ENCODE results near the gene JMJD8.
A peak's percentile ranks its signal among the peaks of the same experiment; 100 is the strongest.
"Not testable (repeated sequence)": the region's sequence is repeated elsewhere in the genome, so short reads cannot be mapped to it uniquely, and the experiment has no call there.

Gene JMJD8

DNA sequence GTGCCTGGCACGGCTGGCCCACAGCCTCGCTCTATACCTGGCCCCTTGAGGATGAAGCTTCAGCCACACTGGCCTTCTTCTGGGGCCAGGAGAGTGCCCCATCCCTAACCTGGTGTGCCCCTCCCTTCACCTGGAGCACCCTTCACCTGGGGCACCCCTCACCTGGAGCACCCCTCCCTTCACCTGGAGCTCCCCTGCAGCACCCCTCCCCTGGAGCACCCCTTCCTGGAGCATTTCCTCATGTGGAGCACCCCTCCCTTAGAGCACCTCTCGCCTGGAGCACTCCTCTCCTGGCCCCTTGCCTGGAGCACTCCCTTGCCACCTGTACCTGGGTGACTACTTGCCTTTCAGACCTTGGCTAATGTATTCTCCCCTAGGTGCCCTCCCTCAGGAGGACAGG, 23.9 kb upstream of the JMJD8 start:
- no peak for DNase-seq

DNA sequence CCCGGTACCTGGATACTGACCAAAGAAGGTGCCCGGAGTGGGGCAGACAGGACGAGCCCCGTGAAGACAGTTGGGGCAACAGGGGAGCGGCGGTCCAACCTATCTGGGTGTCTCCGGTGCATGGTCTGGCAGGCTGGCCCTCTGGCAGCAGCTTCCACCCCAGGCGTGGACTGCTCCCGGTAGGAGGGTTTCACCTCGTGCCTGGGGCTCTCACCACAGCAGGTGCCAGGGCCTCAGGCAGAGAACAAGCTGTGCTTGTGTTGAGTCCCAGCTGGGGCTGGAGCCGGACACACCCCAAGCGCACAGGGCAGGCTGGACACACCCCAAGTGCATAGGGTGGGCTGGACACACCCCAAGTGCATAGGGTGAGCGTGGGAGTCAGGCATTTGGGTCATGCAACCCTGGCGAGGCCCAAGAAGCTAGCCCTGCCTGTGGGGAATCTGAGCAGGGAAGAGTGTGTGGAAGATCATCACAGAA, 23.0 kb upstream of the JMJD8 start:
- no peak for DNase-seq

DNA sequence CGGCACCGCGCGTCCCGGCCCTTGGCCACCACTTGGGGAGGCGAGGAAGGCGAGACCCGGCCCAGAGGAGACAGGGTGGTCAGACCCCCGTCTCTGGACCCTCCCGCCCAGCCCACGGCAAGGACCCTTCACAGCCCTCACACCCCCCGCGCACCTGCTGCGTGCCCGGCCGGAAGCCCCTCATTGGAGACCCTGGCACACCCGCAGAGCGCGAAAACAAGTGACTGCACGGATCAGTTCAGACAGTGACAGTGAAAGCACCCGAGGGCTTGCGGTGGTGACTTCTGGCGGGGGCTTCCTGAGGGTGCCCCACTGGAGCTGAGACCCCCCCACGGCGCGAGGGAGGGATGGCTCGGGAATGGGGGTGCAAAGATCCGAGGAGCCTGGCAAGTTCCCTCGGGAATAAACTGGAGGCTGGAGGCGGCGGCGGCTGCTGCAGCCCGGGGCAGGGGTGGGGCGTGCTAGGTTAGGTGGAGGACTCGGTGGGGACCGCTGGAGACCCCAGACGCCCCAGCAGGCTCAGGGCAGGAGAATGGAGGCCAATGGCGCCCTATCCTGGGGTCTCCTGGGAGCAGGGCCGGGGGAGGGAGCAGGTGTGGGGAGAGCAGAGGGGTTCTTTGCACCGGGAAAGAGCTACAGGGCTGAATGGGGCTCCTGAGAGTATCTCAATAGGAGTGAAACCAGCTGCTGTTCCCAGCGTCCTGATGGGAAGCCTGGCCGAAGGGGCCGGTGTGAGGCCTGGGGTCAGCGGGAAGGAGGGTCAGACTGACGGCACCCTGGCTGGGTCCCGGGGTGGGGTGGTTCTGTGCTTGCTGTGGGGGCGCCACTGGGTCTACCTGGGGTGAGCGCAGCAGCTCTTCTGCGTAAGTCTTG, 22.3 kb upstream of the JMJD8 start:
- DNase-seq, result no peak

DNA sequence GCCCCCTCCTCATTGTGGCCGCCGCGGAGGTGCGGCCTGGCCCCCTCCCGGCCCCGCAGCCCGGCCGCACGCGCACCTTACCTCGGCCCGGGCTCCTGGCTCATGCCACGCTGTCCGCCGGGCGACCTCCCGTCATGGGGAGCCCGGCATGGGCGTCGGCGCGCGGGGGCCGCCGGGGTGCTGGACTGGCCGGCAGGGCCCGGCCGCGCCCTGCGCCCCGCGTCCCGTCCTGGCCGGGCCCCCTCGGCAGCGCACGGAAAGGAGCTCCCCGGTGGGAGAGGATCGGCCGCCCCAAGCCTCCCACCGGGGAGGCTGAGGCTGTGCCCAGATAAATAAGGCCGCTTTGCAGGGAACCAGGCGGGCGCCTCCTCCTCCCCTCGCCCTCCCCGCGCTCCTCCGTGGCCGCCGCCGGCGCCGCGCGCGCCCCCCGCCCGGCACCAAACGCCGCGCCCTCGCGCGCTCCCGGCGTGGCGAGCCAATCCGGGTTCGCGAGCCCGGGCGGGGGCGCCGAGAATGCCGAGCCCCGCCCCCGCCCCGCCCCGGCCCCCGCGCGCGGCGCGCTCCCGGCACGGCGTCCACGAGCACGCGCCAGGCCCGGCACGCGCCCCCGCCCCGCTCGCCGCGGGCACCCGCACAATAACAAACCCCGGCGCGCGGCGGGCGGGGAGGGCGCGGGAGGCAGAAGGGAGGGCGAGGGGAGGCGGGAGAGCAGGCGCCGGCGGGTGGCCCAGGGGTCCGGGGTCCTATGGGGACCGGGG, 21.5 kb upstream of the JMJD8 start, which contains the start of gene FBXL16:
Gene FBXL16 (minus strand): TSS at position 371 of the 758 bp plus-strand sequence. CDS start 8,396 bp downstream, outside the sequence.
- DNase-seq, result no peak

DNA sequence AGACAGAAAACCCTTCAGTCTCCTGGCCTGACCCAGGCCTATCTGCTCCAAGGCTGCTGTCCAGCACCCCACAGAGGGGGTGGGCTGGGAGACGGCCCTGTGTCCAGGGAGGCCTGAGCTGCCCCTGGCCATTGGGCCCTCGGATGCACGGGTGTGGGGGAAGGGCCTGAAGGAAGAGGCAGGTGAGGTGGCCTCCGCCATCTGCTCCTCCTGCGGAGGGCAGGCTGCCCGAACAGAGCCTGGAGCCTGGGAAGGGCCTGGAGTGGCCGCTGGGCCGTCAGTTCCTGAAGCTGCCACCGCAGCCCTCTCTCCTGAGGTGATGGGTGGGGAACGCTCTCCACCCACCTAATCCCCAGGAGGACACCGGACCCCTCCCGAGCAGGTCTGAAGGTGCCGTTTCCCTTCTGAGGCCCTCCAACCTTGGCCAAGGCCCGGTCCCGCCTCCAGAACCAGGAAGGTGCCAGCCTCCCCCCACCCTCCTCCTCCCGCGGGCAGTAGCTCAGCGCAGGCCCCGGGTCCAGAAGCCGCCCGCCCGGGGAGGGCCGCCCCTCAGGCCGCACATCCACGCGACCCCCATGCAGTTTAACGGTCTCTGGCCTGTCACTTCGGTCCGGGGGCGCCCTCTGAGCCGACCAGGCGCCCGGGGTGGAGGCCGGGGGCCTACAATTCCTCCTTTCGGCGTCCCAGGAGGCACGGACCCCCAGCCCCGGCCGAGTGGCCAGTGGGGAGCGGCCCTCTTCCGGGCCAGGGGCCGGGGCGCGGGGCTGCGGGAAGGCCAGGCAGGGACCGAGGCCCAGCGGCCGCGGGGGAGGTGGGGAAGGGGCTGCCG, 20.6 kb upstream of the JMJD8 start:
- no peak for DNase-seq

DNA sequence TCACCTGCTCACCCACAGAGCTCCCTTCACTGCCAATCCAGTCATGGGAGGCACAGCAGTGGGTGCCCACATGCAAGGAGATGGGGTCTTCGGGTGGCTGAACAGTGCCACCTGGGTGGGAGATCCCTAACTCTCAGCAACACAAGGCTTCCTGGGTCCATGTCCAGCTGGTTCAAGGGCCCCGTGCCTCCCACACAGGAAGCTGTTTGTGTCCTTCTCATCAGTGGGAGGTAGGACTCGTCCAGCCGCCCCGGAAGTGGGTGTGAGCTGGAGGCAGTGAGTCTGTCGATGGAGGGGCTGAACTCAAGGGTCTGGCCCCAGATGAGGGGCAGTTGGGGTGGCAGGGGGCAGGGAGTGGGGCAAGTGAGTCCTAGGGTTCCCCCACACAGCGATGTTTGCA, 19.9 kb upstream of the JMJD8 start:
- no peak for DNase-seq

DNA sequence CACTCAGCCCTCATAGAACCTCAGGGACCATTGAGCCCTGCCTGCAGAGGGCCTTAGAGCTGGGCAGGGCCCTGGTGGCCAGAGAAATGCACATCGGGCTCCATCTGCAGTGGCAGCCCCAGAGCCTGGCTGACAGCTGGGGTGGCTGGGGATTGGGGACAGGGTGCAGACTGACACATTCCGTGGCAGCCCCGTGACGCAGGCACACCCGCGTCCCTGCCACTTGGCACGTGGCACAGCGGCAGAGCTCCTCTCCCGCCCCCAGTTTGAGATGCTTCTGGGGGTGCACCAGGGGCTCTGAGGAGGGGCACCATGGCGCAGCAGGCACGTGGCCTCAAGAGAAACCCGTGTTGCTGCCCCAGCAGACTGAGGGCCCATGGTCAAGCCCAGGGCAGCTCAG, 19.3 kb upstream of the JMJD8 start:
- DNase-seq, result no peak

DNA sequence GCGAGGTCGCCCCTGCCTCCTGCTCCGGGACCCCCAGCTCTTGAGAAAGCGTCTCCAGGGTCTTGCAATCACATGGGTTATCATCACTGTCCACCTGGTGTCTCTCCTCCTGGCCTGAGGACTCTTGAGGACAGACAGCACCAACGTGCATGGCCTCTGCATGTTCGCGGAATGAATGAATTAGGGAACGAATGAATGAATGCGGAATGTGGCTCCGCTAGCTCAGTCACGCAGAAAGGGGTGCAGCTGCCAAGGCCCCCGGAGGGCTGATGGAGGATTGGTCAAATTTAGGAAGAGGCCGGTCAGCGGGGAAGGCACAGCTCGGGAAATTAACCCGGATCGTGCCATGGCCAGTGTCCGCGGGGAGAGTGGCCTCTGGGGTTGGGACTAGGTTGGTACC, 18.2 kb upstream of the JMJD8 start:
- DNase-seq, result no peak

DNA sequence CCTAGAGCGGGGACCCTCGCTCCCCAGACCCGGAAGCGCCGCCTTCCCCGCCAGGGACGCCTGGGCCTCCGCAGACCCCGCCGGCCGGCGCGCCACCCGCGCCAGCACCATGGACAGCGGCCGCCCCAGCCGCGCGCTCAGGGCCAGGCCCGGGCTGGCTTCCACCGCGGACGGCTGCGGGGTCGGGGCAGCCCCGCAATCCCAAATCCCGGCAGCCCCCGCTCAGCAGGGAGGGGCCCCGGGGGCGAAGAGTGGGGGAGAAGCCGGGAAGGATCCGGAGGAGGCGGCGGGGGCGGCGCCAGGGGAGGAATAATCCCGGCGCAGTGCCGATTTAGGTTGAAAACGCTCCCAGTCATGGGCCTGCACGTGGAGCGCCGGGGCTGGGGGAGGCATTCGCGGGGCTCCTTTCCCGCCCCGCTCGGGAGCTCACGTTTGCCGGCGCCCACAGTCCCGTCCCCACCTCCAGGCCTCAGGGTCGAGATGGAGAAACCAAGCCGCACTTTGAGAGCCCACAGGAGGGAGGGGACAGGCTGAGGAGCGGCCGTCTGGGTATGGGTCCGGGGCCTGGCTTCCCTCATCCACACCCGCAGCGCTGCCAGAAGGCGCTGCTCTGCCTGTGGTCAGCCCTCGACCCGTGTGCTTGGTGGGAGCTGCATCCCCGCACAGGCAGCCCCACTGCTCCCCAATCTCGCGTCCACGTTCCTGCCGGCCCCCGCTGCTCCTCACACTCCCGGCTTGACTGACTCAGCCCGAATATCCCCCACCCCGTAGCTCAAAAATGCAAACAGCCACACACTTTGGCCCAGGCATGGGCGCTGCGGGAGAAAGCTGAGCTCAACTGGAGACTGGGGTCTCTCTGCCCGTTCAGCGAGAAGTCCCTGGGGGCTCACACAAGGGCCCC, 16.8 kb upstream of the JMJD8 start:
- DNase-seq, result peak; percentile 82

DNA sequence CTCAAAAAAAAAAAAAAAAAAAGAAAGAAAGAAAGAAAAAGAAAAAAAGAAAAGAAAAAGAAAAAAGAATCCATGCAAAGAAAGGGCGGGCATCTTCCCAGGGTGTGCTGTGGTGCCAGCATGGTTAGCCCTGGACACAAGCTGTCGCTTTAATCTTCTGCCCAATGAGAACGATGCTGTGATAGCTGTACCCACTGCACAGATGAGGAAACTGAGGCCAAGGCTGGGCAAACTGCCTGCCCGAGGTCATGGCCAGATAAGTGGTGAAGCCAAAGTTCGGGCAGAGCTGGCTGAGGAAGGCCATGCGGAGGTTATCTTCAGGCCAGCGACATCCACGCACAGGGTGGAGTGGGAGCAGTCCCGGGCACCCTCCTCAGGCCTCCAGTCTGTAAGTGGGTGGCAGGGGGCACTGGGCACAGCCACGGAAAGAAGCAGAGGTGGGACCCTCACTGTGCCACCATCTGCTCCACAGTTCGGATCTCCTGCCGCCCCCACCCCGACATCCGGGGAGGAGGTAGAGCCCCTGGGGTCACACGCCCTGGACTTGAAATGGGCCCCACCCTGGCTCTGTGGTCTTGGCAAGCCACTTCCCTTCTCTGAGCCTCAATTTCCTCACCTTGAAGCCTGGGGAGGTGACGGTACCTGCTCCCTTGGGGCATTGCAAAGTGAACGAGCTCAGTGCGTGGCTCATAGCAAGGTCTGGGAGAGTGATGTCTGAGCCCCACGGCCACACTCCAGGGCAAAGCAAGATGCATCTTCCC, 15.0 kb upstream of the JMJD8 start:
- no peak for DNase-seq

DNA sequence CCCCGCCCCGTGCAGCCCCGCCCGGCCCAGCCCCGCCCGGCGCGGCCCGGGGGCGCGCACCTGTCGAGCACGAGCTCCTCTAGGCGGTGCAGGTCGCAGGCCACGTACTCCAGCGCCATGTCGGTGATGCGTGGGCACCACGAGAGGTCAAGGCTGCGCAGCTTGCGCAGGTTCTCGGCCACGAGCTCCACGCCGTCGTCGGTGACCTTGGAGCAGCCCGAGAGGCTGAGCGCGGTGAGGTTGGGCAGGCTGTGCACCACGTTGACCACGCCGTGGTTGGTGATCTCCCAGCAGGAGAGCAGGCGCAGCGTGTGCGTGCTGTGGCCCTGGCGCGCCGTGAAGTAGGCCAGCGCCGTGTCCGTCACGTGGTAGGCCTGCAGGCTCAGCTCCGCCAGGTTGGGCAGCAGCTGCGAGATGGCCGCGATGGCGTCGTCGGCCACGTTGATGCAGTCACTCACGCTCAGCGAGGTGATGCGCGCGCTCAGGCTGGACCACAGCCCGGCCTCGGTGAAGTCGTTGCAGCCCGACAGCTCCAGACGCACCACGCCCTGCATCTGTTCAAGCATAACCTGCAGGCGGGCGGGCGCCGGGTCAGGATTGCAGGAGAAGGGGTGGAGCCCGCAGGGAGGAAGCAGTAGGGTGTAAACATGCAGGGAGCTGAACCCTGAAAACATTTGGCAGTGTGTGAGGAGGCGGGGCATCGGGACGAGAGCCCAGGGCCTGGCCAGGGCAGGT, 11.4 kb upstream of the JMJD8 start:
- DNase-seq, result peak; percentile 90

DNA sequence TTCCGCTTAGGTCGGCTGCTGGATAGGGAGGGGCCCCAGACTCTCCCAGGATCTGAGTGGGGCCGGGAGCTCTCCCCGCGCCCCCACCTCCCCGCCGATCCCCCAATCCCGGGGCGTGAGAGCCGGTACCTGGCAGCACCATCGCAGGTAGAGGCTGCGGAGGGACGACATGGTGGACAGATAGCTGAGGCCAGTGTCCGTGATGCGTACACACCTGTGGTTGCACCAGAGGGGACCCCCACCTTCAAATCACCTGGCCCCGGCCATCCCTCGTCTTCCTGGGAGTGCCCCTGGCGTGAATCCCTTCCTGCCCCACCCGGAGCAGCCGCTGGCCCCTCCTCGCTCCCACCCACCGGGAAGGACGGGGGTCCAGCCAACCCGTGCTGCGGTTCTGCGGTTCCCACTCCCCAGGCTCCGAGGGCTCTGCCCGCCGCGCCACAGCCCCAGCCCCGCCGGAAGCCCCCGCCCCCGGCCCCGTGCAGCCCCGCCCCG, 10.8 kb upstream of the JMJD8 start:
- no peak for DNase-seq

DNA sequence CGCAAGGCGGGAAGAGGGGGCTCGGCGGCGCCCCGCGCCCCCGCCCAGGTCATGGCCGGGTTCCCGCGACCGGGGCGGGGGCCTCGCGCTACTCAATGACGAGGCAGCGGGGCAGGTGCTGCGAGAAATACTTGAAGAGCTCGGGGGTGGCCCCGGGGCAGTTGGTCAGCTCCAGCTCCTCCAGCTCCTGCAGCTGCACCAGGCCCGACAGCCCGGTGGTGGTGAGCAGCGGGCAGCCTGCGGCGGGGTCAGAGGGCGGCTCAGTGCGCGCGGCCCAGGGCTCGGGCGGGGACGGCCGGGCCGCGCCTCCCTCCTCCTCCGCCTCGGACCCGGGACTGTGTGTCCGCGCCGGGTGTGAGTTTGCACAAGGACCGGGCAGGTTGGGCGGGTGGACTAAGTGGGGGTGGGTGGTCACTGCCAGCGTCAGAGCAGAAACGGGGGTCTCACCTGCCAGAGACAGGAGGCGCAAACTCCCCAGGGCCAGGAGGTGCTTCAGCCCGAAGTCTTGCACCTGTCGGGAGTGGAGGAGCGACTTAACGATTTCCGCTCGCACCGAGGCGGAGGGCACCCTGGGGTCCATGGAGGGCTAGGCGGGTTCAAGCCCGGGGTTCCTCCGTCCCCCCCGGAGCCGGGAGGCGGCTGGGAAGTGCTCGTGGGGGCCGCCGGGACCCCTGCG, 10.2 kb upstream of the JMJD8 start:
- no peak for DNase-seq

DNA sequence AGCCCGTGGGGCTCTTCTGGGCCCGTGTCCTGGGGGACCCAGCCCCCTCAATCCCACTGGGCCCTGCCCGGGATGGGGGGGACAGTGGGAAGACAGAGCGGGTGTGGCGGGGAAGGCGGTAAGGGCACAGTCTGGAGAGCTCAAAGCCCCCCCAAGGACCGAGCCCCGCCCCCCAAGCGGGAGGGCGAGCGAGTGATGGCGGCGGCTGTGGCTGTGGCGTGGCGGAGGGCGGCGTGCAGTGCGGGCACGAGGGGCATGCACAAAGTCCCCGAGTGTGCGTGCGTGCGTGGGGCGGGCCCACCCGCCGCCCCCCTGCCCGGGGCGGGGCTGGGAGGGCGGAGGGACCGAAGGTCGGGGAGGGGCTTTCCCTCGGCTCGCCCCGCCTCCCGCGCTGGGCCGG, 9.6 kb upstream of the JMJD8 start:
- no peak for DNase-seq

DNA sequence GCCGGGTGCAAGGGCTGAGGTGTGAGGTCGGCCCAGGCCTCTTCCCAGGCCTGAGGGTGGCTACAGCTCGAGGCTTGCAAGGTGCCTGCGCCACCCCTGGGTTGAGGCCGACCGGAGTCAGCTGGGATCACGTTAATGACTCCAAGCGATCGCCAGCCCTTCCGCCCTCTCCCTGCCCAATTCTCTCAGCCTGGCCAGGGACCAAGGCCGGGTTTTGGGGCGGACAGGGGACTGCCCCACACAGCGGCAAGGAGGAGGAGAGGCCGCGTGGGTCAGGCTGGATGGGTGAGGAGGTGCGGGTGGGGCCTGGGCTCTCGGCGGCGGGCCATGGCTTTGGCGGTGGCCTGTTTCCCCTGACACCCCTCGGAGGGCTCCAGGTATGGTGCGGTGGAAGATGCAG, 9.2 kb upstream of the JMJD8 start:
- no peak for DNase-seq

DNA sequence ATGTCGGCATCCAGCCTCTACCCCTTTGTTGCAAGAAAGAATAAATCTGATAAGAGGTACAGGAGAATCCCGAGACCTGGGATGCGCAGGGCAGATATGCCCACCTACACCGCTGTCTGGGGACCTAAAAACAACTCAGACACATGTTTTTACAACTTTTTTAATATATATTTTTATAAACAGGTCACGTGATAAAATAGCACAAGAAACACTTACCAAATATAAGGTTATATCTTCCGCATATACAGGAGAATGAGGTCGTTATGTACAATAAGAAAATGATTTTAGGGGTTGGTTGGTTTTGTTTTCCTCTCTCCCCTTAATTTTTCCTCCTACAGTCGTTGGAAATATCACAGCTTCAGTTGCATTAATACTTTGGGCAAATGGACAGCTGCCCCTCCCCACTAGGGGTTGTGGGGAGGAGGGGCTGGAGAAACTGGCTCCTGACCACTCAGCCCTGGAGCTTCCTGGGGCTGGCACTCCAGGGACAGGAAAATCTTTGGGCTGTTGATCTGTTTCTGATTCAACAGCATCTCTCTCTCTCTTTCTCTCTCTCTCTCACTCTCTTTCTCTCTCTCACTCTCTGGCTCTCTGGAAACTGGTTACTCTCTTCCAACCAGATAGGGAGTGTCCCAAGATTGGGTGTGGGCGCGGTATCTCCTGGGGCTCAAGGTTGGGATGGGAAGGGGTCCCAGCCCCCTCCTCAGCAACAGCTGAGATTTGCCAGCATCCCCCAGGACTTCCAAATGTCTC, 8.4 kb upstream of the JMJD8 start:
- DNase-seq, result no peak

DNA sequence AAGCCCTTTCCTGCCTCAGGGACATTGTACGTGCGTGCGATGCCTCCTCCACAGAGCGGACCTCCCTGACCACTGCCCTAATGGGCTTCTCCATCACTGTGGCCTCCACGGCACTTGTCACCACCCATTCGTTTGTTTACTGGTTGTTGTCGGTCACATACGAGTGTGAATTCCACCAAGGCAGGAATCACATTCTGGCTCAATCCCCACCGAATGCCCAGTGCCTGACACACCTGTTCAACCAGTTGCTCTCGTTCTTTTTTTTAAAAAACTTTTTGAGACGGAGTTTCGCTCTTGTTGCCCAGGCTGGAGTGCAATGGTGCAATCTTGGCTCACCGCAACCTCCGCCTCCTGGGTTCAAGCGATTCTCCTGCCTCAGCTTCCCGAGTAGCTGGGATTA, 7.1 kb upstream of the JMJD8 start:
- not testable (repeated sequence) for DNase-seq

DNA sequence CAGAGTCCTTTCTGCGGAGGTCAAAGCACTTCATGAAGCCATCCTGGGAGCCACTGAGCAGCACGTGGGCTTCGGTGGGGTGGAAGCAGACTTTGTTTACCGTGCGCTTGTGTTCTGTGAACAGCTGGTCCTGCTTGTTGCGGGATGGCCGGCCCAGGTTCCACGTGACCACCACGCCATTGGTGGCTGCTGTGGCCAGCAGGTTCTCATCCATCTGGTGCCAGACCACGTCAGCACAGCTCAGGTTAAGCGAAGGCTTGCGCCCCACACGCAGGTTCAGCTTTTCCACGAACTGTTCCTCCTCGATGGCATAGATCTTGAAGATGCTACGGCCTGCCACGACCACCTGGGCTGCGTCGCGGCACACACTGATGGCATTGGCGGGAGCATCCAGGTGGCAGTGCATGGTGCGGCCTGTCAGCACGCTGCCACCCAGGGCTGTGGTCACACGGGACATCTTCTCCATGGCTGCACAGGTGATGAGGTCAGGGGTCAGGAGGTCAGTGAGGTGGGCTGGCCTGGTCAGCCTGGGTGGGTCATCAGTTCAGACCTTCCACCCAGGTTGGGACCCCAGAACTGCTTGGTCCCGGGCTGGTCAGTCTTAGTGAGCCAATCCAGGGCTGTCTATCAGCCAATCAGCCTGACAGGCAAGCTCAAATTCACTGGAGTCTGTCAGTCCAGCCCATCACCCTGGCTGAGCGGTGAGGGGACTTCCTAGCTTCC, 5.2 kb upstream of the JMJD8 start:
- no peak for DNase-seq

Measured in activated effector memory CD4-positive, alpha-beta T cell treated with anti-CD3 and anti-CD28 coated beads, Interleukin-2, amount 50 U/mL, for 16 hours (primary cell).